GM19351 (cell line): ENCODE results near the gene WDR7.

Source experiments
- ATAC-seq: cut with Tn5 transposase; IDR thresholded peaks from one replicate; pipeline ENCODE4 v1.9.1; 2021; ENCODE audit warnings: mild to moderate bottlenecking, moderate library complexity; ENCODE audit not compliant: unreplicated experiment

The WDR7 gene

DNA sequence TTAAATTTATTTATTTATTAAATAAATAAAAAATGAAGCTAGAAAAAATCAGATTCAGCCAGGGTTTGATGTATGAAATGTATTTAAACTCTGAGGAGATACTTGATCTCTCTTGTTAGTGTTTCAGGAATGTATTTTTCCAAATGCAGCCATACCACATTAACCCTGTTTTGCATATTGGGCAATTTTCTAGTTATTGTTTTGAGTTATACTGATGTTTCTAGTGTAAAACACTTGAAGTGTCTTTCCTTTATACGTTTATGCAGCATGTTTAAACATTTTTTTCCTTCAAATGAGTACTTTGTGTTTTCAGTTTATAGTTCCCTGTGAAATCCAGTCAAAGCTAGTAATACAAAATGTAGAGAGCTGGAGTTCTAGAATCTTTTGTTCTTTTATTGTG is 69.9 kb downstream of the WDR7 start:
- ATAC-seq: no peak

DNA sequence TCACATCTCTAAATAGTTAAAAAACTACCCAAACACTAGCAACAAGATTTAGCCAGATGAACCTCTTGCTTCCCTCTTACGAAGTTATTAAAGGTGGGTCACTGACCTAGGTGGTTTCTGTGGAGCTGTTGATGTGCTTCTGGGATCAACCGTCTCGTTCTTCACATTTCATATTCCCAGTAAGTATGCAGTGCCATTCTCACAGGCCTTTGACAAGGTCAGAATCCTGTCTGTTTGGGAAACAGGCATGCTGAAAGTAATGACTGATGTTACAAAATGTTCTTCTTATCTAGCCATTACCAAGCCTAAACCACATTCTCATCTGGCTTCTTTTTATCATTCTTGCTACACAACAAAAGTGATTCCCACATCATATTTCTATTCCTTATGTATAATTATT is 70.3 kb downstream of the WDR7 start:
- ATAC-seq: no peak

DNA sequence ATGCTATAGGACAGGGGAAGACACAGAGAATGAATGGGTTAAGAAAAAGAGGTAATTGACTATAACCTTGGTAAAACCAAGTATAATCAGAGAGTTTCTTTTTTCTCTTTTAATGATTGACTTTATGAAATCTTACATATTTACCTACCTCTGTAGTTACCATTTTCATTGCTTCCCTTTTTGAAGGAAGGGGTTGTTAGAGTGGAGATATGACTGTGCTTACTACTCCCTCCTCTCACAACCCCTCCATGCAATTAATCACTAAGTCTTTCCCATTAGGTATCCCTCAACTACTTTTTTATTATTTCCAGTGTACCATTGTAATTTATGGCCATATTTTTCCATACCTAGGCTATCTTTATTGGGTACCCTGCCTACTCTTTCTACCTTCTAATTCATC is 71.4 kb downstream of the WDR7 start:
- no peak for ATAC-seq

DNA sequence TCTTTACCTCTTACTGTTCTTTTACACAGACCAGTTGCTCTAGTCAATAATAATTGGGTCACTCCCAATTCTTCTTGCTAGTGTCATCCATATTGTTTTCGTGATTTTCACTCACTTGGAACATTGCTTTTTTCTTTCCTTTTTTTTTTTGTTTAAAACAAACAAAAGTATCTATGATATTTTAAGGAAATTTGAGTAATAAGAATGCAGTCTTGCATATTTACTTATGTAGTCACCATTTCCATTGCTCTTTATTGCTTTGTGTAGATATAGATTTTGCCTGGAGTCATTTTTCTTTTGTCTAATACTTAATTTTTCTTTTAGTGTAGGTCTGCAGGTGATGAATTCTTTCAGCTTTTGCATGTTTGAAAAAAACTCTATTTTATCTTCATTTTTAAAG is 71.9 kb downstream of the WDR7 start:
- no peak for ATAC-seq

DNA sequence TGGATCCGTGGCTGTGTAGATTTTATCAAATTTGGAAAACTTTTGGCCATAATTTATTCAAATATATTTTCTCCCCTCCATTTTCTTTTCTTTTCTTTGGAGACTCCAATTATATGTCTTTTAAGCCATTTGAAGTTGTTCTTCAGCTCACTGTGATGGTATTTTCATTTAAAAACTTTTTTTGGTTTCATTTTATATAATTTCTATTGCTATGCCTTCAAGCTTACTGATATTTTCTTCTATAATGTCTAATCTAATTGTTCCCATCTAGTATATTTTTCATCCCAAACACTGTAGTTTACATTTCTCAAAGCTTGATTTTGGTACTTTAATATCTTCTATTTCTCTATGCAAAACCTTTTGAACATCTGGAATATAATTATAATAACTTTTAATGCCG is 72.5 kb downstream of the WDR7 start:
- ATAC-seq: no peak

DNA sequence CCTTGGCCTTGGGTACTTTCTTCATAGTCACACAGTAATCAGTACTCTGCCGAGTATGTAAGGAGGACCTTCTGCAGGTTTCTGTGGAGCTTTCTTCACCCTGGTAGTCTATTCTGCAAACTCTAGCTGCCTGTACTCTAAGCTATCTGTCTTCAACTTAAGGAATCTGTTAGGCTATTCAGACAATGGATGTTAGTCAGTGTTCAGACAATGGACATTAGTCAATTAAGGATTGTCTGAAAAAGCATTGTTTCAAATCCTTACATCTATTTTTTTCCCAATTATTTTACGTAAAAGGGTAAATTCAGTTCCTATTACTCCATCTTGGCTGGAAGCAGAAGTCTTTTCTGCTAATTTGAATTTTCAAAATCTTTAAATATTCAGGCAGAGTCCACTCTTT is 75.7 kb downstream of the WDR7 start:
- ATAC-seq: no peak

DNA sequence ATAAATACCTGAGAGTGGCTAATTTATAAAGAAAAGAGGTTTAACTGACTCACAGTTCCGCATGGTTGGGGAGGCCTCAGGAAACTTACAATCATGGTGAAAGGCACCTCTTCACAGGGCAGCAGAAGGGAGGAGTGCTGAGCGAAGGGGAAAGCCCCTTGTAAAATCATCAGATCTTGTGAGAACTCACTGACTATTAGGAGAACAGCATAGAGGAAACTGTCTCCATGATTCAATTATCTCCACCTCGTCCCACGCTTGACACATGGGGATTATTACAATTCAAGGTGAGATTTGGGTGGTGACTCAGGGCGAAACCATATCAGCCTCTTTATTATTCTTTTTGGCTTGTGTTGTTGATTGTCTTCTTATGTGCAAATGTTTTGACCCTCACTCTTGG is 76.2 kb downstream of the WDR7 start:
- ATAC-seq: no peak

DNA sequence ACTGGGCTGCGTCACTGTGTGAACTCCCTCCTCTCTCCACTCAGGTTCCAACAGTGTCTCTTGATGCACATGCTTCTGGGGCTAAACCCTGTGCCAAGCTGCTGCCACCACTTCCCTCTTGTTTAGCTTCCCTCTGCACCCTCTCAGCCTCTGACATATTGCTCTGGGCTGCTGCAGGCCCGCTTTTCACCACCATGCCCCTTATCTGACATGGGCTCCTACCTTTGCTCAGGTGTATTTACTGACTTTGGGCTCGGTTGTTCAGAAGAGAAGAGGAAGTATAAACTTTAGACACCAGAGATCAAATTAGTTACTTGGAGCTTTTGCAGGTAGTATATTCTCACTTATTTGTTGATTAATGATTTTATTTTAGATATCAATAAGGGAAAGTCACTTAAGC is 77.6 kb downstream of the WDR7 start:
- no peak for ATAC-seq

- no peak for ATAC-seq
Observed at GRCh38 chr18:56738184-56738583, 87.0 kb downstream of the WDR7 start.

GRCh38 chr18:56739731-56740130 is 88.6 kb downstream of the WDR7 start:
- no peak for ATAC-seq

DNA sequence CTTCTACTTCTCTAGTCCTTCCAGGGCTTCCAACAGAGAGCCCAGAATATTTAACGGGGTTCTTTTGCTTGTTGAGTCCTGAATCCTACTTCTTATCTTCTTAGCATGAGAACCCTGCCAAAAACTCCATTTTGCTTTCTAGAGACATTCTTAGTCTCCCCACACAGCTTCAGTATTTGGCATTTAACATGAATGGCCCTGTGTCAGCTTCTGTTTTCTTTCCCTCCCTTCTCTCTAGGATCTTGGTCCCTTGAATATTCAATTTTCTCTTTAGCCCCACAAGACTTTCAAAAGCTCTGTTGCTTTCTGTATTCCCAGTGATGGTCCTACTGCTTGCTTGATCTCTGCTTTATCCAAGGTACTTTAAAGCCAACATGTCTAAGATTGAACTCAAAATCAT is 89.5 kb downstream of the WDR7 start:
- ATAC-seq: no peak

- ATAC-seq: no peak
Observed at GRCh38 chr18:56741685-56742084, 90.5 kb downstream of the WDR7 start.

- ATAC-seq: no peak
Observed at GRCh38 chr18:56743115-56743514, 92.0 kb downstream of the WDR7 start.

DNA sequence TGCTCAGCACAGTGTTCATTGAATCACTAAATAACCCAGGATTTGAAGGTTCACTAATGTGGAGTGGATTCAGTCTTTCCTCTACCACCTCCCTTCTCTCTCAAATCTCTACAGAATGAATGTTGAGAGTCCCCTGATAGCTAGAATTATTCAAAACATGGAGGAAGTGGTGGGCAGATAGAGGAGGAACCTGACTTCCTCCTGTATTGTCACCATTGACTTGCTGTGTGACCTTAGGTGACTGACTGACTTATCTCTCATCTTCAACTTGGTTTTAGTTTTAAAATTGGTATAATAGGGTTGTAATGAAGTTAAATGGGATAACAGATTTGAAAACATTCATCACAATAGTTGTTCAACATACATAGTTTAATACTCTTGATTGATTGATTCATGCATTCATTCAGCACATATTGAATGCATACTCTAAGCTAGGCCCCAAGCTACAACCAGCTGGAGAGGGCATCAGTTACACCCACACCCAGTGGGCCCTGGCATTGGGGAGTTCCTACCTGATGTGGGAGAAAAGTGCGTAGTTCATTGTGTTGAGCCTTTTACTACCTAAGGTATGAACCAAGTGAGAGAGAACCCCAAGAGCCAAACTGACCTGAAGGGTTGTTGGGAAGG is 96.0 kb downstream of the WDR7 start:
- ATAC-seq: peak; percentile 90

DNA sequence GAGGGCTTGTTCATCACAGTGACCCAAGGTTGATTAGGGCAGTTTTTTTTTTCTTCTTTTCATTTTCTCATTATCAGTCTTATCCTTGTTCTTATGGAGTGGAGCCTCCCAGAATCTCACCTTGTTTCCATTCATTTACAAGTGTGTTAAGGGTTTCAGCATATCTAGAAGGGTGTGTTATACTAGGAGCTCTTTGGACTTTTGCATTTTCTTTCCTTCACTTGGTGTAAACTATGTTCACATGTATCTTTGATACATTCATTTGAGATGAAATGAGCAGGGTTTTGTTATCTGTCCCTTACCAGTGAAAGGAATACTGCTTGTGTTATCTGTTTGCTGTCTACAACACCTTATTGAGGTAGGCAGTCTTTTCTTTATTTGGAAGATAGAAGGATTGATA is 96.7 kb downstream of the WDR7 start:
- no peak for ATAC-seq

DNA sequence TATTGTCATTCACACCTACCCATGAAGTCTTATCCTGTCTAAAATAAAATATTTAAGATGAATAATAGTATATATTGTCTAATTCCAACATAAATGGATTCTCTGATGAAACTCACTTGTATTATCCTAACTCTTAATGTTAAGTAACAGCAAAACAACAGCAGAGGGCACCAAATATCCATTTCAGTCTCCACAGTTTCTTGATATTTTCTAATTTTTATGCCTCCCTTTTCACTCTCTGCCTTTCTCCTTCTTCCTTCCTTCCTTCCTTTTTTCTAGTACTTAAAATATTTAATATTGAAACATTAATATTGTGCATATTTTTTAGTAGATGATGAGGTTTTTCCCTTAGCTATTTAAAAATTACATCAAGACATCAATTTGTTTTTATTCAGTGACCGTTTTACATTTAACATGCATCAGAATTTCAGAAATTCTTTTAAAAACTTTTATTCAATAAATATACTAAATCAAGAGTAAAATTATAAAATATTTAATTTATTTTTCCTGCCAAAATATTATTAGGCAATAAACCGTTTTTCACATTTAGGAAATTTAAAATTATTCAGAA is 97.6 kb downstream of the WDR7 start:
- ATAC-seq: no peak

DNA sequence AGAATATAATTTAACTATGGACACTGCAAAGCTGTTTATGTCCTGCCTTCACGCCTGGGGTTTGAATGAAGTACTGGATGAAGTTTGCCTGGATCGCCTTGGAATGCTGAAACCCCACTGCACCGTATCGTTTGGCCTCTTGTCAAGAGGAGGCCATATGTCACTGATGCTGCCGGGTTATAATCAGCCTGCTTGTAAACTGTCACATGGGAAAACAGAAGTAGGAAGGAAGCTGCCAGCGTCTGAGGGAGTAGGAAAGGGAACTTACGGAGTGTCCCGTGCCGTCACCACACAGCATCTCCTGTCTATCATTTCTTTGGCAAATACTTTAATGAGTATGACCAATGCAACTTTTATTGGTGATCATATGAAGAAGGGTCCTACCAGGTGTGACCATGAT is 105.8 kb downstream of the WDR7 start:
- ATAC-seq: no peak

GRCh38 chr18:56770097-56770496 is 118.9 kb downstream of the WDR7 start:
- ATAC-seq: no peak

GRCh38 chr18:56770873-56771272 is 119.7 kb downstream of the WDR7 start:
- ATAC-seq: no peak

DNA sequence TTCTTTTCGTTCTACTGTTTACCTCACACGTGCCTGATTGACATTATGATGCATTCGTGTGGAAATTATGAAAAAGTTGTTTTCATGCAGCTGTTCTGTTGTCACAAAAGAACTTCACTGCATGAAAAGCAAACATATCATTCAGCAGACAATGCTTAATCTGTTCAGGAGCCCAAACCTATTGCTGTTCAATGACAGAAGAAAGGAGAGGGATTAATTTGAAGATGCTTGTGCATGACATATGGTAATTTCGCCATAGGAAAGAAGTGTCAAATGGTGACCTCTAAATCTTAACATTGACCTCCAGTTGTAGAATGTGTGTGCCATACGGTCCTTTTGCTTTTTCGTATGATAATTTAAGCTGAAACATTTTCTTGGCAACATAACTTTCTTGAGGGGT is 124.5 kb downstream of the WDR7 start:
- ATAC-seq: no peak

GRCh38 chr18:56787390-56787789 is 136.2 kb downstream of the WDR7 start:
- no peak for ATAC-seq

- peak; percentile 70 for ATAC-seq
Observed at GRCh38 chr18:56789004-56789888, 138.1 kb downstream of the WDR7 start.
